GM18909 (cell line): Measurements from ENCODE around the gene SCLT1.

Experiments
- ATAC-seq: cut with Tn5 transposase; IDR thresholded peaks from one replicate; pipeline ENCODE4 v1.9.1; 2021; ENCODE audit warnings: mild to moderate bottlenecking; ENCODE audit not compliant: unreplicated experiment, poor library complexity

The SCLT1 gene

DNA sequence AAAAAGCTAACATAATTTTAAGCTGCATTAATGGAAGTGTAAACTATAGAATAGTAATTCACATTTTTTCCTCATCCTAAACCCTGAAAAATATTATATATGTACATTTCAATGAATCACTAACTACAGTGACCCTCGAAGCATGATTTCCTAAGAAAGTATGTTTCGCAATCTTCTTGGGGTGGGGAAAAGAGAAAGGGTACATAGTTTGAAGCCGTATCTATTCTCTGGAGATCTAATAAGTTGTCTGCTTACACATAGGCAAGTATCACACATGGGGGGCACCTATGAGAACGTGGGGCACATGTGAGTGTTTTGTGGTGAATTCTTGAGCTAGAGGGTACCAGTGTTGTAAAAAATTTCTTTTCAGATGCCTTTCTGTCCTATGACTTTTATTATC is 212.7 kb downstream of the SCLT1 start:
- no peak for ATAC-seq

DNA sequence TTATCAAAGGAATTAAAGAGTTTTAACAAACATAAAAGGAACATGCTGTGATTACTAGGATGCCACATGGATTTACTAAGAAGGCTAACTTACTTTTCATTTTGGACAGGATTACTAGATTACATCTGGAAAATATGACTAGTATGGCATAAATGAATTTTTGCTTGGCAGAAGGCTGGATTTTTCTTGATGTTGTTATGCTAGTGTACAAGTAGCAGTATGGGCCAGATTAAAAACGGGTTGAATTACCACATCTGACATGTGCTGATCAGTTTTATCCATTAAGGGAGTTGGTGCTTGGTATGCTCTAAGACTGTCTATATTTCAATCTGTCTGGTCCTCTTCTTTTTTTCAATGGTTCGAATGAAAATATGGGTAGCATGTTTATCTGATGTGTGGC is 213.4 kb downstream of the SCLT1 start:
- ATAC-seq: no peak

GRCh38 chr4:128879283-128879682 is 214.1 kb downstream of the SCLT1 start:
- ATAC-seq: no peak

GRCh38 chr4:128877934-128878333 is 215.4 kb downstream of the SCLT1 start:
- ATAC-seq: no peak

GRCh38 chr4:128876200-128876599 is 217.1 kb downstream of the SCLT1 start:
- ATAC-seq: no peak

DNA sequence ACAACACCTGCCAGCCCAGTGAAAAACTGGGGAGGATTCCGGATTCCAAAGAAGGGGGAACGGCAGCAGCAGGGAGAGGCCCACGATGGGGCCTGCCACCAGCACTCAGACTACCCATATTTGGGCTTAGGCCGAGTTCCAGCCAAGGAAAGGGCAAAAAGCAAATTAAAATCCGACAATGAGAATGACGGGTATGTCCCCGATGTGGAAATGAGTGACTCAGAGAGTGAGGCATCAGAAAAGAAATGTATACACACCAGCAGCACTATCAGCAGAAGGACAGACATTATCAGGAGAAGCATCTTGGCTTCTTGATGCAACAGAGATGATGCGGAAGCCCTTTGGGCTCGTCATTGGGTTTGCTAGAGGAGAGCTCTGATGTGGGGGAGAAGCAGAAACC is 221.4 kb downstream of the SCLT1 start:
- no peak for ATAC-seq

DNA sequence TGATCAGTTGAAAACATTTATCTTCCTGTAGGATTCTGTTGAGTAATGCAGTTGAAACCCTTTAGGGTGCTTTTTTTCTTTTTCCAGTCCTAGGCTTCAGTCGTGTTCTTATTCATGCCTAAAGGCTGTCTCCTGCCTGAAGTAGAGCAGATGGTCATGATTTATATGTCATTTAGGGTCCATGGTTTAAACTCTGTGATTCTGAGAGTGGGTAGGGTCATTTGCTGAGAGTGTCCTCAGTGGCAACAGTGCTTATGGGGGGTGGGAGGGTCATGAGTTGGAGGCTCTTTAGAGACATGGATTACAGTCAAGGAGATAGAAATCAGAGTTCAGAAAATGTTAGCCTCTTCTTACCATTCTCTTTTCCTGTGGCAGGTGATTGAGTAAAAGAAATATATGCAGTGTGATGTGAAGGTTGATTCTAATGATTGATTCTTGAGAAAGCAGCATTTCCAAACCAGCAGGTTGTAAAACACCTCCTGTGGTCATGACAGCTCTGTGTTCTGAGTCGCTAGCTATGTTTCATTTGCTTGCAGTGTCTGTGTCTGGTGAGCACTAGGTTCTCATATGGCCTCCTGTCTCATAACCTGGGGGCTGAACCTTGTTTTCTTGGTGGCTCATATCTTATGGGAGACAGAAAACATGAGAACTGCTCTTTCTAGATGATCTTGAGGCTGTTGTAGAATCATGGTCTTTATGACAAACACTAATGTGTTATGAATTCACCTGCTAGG is 223.4 kb downstream of the SCLT1 start:
- no peak for ATAC-seq

DNA sequence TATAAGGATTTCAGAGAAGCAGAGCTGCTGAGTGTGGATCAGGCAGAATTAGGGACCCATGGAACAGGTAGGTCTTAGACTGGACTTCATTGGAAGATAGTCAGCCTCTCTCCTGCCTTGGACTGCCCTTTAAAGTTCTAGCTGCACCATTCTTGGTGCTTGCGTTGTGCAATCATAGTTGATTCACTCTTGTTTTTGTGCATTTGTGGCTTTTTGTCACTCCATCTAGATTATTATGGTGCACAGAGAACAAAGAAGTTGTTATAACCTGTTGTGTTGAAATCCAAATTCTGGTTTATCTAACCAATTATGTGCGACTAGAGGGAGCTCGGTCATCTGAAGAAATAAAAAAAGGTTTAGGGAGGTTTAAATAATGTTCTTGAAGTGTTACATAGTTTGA is 224.6 kb downstream of the SCLT1 start:
- ATAC-seq: no peak

DNA sequence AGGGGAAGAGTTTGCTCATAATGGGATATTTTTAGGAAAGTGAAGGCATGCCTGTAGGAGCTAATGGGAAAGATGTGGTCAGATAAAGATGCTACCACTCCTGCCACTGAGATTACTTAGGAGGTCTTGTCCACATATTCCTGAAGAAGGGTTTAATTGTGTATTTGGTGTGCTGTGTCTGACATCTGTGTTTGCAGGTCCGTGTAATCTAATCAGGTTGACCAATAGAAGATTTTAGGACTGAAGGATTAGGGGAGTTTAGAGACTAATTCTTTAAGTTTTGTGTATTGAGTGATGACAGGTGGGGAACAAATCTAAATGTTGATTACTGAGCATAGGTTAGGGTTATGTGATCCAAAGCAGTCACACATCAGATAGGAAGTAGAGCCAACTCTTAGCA is 226.6 kb downstream of the SCLT1 start:
- no peak for ATAC-seq

GRCh38 chr4:128866269-128866668 is 227.1 kb downstream of the SCLT1 start:
- no peak for ATAC-seq

- ATAC-seq: no peak
Observed at GRCh38 chr4:128865132-128865531, 228.2 kb downstream of the SCLT1 start.

DNA sequence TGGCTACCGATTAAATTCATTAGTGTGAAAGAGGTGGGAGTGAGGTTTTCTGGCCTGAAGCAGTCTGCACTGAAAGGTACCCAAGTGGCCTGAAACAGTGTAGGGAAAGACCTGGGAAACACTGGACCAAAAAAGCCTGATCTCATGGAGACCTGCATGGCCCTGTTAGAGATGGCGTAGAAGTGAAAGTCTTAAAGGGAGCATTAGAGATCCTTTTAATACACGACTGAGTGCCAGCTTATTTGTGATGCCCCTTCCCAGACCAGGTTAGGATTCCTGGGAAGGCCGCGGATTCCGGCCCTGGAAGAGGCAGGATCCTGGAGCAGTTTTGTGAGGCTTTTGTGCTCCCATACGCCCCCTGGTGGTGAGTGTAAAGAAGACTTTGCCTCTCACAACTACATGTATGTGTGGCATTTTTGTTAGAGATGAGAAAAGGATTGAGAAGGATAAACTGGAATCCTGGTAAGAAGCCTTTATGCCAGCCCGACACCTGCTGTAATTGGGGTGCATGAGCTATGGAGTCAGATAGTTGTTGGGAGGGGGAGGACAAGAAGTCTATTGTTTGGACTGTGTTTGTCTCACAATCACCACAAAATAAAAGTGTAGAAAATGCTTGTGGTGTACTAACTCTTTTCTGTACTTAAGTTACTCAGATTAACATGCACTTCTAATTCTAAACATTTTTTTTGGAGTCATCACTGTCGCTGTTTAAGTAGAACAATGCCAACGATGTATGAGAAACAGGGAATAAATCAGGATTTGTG is 229.8 kb downstream of the SCLT1 start:
- peak; percentile 1 for ATAC-seq

DNA sequence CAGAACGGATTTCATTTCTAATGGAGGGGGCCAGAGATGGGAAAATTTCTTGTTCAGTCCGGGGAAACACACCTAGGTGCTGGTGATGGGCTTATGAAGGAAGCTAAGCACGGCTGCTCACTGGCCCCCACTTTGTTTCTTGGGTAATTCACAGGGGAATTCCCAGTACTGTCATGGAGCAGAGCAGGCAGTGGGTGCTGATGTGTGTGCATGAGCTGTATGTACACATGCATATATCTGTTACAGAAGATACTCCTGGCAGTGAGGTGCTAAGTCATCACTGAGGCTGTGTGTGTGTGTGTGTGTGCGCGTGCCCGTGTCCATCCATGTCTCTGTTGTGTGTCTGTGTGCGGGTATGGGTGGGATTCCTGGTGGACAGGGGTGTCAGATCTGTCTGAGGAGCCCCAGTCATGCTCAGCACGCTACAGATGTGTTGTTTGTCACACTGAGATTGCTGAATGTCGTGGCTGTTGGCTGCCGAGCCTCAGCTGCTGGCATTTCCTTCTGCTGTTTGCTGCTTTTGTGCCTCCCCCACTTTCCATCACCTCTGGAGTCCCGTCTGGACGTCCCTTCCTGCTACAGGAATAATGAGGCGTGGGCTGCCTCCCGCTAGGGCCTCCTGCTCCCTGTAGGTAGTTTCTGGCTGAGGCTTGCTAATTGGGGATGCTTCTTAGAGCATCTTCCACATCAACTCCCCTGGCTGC is 230.6 kb downstream of the SCLT1 start:
- ATAC-seq: peak; percentile 63

- ATAC-seq: peak; percentile 41
Observed at GRCh38 chr4:128861856-128862518, 231.4 kb downstream of the SCLT1 start.

GRCh38 chr4:128859887-128860677 is 233.3 kb downstream of the SCLT1 start:
- ATAC-seq: no peak

DNA sequence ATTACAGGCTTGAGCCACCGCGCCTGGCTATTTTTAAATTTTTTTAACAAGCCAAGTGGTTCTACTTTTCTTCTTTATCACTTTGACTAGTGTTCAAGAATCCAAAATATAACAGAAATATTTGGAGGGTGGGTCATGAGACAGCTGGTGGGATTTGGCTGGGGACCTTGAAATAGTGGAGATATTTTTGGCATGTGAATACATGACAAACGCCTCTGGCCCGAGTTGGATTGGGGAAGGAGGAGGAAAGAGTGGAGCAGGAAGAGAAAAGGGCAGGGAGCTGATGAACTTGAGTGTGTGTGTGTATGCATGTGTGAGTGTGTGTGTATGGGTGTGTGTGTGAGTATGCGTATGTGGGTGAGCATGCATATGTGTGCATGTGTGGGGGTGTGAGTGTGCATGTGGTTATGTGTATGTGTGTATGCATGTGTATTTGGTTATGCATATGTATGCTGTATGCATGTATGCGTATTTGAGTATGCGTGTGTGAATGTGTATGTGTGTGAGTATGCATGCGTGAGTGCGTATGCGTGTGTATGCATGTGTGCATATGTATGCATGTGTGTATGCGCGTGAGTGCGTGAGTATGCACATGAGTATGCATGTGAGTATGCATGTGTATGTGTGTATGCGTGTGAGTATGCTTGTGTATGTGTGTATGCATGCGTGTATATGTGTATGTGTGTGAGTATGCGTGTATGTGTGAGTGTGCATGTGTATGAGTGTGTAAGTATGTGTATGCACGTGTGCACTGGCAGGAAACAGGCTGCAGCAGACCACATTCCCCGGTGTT is 234.3 kb downstream of the SCLT1 start:
- ATAC-seq: no peak

GRCh38 chr4:128856246-128856645 is 237.1 kb downstream of the SCLT1 start:
- ATAC-seq: no peak

- ATAC-seq: no peak
Observed at GRCh38 chr4:128855621-128856020, 237.7 kb downstream of the SCLT1 start.

DNA sequence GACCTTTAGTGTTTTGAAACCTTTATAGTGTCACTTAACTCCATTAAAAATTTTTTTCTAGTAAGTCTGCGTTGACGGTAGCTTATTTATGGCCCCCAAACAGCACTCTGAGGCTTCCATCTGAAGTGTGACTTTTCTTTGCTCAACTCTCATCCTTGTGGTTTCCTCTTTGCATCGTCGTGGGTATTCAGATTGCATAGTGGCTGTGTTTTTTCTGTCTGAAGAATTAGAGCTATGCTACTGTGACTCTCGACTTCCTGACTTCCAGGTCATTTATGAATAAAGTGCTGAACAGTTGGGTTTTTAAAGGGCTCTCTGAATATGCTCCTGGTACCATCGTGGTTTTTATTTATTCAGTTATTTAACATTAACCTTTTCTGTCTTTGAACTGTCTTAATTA is 238.9 kb downstream of the SCLT1 start:
- ATAC-seq: peak; percentile 77
